HepG2 (cell line): ENCODE measurements around the gene ABCD4. TPM values are rescaled to one million over a fixed set of nuclear protein-coding genes. Genes with fewer than 3 reads are reported as not detected.

ENCODE experiments used
- DNMT3B ChIP-seq: conservative IDR thresholded peaks from 2 replicates; pipeline ENCODE4 v1.6.1; 2016; ENCODE audit warnings: missing biosample characterization, control low read depth
- HMGXB4 ChIP-seq, 2 experiments: sonication (generic) in 1 of 2; formaldehyde crosslinking in 1 of 2; IDR thresholded peaks; 2 replicates each; pipeline versions ENCODE4 v1.4.0 to v1.6.1; 2018 to 2020; ENCODE audit warnings: missing genetic modification reagents in 2 of 2, borderline replicate concordance in 1 of 2, low read depth in 1 of 2, mild to moderate bottlenecking in 1 of 2, missing biosample characterization in 1 of 2
- MTA3 ChIP-seq: sonication (generic); formaldehyde crosslinking; IDR thresholded peaks from 2 replicates; pipeline ENCODE4 v1.4.0; 2020; ENCODE audit warnings: missing genetic modification reagents
- STAG1 ChIP-seq: sonication (generic); formaldehyde crosslinking; IDR thresholded peaks from 2 replicates; pipeline ENCODE4 v1.4.0; 2020; ENCODE audit warnings: missing genetic modification reagents
- SUZ12 ChIP-seq: fragments of 150-350 bp; IDR thresholded peaks from 2 replicates; pipeline ENCODE4 v1.6.1; 2014; ENCODE audit warnings: low read depth, low read length
- ZNF687 ChIP-seq: sonication (generic); formaldehyde crosslinking; IDR thresholded peaks from 2 replicates; pipeline ENCODE4 v1.5.1; 2020; ENCODE audit warnings: mild to moderate bottlenecking, missing genetic modification reagents, moderate library complexity
- polyA plus RNA-seq, 8 experiments: library from polyadenylated mRNA; depleted of rRNA in 3 of 8; stranded (reverse) in 7 of 8; unstranded in 1 of 8; fragments of >200 nt; fragmentation: Illumina TruSeq in 4 of 8; extraction: Trizol in 4 of 8; gene quantifications; 2 replicates each; pipeline versions ENCODE4 v1.2.1 to v1.2.3, GENCODE V29; 2011 to 2016; ENCODE audit warnings: low read depth in 4 of 8, missing spikeins in 1 of 8, mixed read lengths in 1 of 8; ENCODE audit not compliant: insufficient read depth in 1 of 8
- total RNA-seq, 5 experiments: library from RNA; depleted of rRNA; stranded (reverse); fragments of >200 nt; fragmentation: Illumina TruSeq; extraction: Trizol; gene quantifications; 2 replicates each; pipeline ENCODE4 v1.2.3, GENCODE V29; 2016; ENCODE audit warnings: low read depth in 1 of 5

ABCD4 gene
- total and polyA plus RNA-seq, 2 of the 13 experiments (the other 11 are each of a cell fraction or from before 2014, with no cell fraction given) = 47.5 to 50.5 TPM

- TF ChIP-seq HMGXB4 (CRISPR knock-in tag; IDR thresholded peaks at IDR 0.05; ENCODE audit: borderline replicate concordance in 1 of 2, low read depth in 1 of 2) (no peak), MTA3 (CRISPR knock-in tag) (no peak), SUZ12 (no peak), DNMT3B (CRISPR knock-in tag) (no peak), STAG1 (CRISPR knock-in tag) (no peak), ZNF687 (CRISPR knock-in tag) (no peak)
Observed at GRCh38 chr14:74349757-74350156, 47.0 kb upstream of the ABCD4 start (continued).
